Gastrocnemius medialis (tissue), 4 donors: ENCODE measurements around the gene SLC24A3. TPM values are rescaled to one million over a fixed set of nuclear protein-coding genes. Genes with fewer than 3 reads are reported as not detected.

Source experiments
- ATAC-seq, 2 donors: fragments of 150-250 bp; one replicate each; pipeline ENCODE4 v1.9.1; 2016
- DNase-seq, 2 donors: peaks; one replicate each; pipeline ENCODE4 v3.0.0-alpha.2; 2019
- H3K27ac ChIP-seq, 4 donors: fragments of 200-600 bp; sonication (generic); 1 replicate in 1 of 4; 2 replicates in 3 of 4; pipeline ENCODE4 v1.5.1; 2016 to 2018; ENCODE audit warnings: mild to moderate bottlenecking in 2 of 4, moderate library complexity in 1 of 4
- H3K27me3 ChIP-seq, 3 donors: fragments of 200-600 bp; sonication (generic) in 2 of 3; 1 replicate in 1 of 3; 2 replicates in 2 of 3; pipeline versions ENCODE4 v1.5.1 to v1.6.0; 2016 to 2019; ENCODE audit warnings: mild to moderate bottlenecking in 1 of 3, moderate library complexity in 1 of 3
- H3K36me3 ChIP-seq, 2 donors: fragments of 200-600 bp; sonication (generic) in 1 of 2; one replicate each; pipeline ENCODE4 v1.5.1; 2017 to 2018
- H3K4me1 ChIP-seq, 2 donors: fragments of 200-600 bp; sonication (generic) in 1 of 2; one replicate each; pipeline ENCODE4 v1.5.1; 2016 to 2017; ENCODE audit warnings: mild to moderate bottlenecking in 2 of 2
- H3K4me3 ChIP-seq, 4 donors: fragments of 200-600 bp; sonication (generic) in 3 of 4; 1 replicate in 1 of 4; 2 replicates in 3 of 4; pipeline ENCODE4 v1.5.1; 2016 to 2019; ENCODE audit warnings: mild to moderate bottlenecking in 2 of 4
- H3K9me3 ChIP-seq, 3 donors: fragments of 200-600 bp; sonication (generic) in 2 of 3; 1 replicate in 1 of 3; 2 replicates in 2 of 3; pipeline ENCODE4 v1.5.1; 2016 to 2019
- CTCF ChIP-seq, 5 experiments: fragments of 450-650 bp in 3 of 5; fragments of 200-600 bp in 2 of 5; sonication (generic) in 2 of 5; IDR thresholded peaks in 4 of 5; conservative IDR thresholded peaks in 1 of 5; 1 replicate in 4 of 5; 2 replicates in 1 of 5; pipeline ENCODE4 v1.5.1; 2016 to 2019; ENCODE audit warnings: antibody characterized with exemption in 5 of 5, mild to moderate bottlenecking in 3 of 5, moderate library complexity in 3 of 5
- POLR2A ChIP-seq, 2 donors: fragments of 450-650 bp; IDR thresholded peaks; one replicate each; pipeline ENCODE4 v1.6.1; 2017; ENCODE audit warnings: antibody characterized with exemption in 2 of 2, mild to moderate bottlenecking in 2 of 2, moderate library complexity in 2 of 2
- in situ Hi-C, 4 donors: fragments of 200-750 bp; cut with MboI; loops; one replicate each; pipeline versions ENCODE4 v1.15.0 to v1.8.0; 2017; ENCODE audit warnings: low sequenced_read_pairs in 4 of 4
- intact Hi-C: fragments of 100-400 bp; cut with DNase I; formaldehyde crosslinking; loops from one replicate; pipeline ENCODE4 v1.15.1; 2023; ENCODE audit warnings: low total_unique reads
- total RNA-seq, 4 donors: library from RNA; depleted of rRNA; stranded (reverse); fragments of >200 nt; gene quantifications; one replicate each; pipeline versions ENCODE4 v1.1.0 to v1.2.3, GENCODE V29; 2016

Gene SLC24A3
- total RNA-seq, 4 donors from 2014 or later: 3.3 to 7.8 (median 6.7) TPM

- Histone ChIP-seq H3K4me1 (no peaks in the 10 kb centered on the region), H3K4me3 (no peak overlapping the region), H3K36me3 (no peaks in the 10 kb centered on the region), H3K27me3 (no peaks in the 10 kb centered on the region), H3K27ac (no peak overlapping the region), H3K9me3 (no peaks in the 10 kb centered on the region)
- intact Hi-C loops (no loop called here), in situ Hi-C loops (no loop called here)
- no peak for ATAC-seq
- no peak for TF ChIP-seq CTCF (IDR thresholded peaks at IDR 0.05 in 4 of 5, conservative IDR thresholded peaks at IDR 0.05 in 1 of 5)
- no peak for TF ChIP-seq POLR2A (IDR thresholded peaks at IDR 0.05)
- DNase-seq: no peak
Measured at GRCh38 chr20:19615629-19616028, 403.2 kb downstream of the SLC24A3 start.

- no peaks in the 10 kb centered on the region for H3K27me3 ChIP-seq
- intact Hi-C loops: no loop called here
- in situ Hi-C loops: no loop called here
- H3K36me3 ChIP-seq: no peaks in the 10 kb centered on the region
- no peaks in the 10 kb centered on the region for H3K4me1 ChIP-seq
- H3K27ac ChIP-seq: no peak overlapping the region
- DNase-seq (no peak), ATAC-seq (no peak)
- no peak overlapping the region for H3K4me3 ChIP-seq
- no peaks in the 10 kb centered on the region for H3K9me3 ChIP-seq
- TF ChIP-seq POLR2A (IDR thresholded peaks at IDR 0.05) (no peak), CTCF (IDR thresholded peaks at IDR 0.05 in 4 of 5, conservative IDR thresholded peaks at IDR 0.05 in 1 of 5) (no peak)
Measured at GRCh38 chr20:19616081-19616480, 403.6 kb downstream of the SLC24A3 start.

- Histone ChIP-seq H3K9me3 (no peaks in the 10 kb centered on the region), H3K36me3 (no peaks in the 10 kb centered on the region), H3K27ac (no peak overlapping the region), H3K4me3 (no peak overlapping the region), H3K27me3 (no peaks in the 10 kb centered on the region), H3K4me1 (no peaks in the 10 kb centered on the region)
- in situ Hi-C loops: no loop called here
- DNase-seq (no peak), ATAC-seq (no peak)
- TF ChIP-seq POLR2A (IDR thresholded peaks at IDR 0.05) (no peak), CTCF (IDR thresholded peaks at IDR 0.05 in 4 of 5, conservative IDR thresholded peaks at IDR 0.05 in 1 of 5) (no peak)
- intact Hi-C loops: no loop called here
Measured at GRCh38 chr20:19616620-19617019, 404.2 kb downstream of the SLC24A3 start.

GRCh38 chr20:19617256-19617655, 404.8 kb downstream of the SLC24A3 start:
- DNase-seq (no peak), ATAC-seq (no peak)
- intact Hi-C loops (no loop called here), in situ Hi-C loops (no loop called here)
- no peak overlapping the region for H3K27ac ChIP-seq
- H3K9me3 ChIP-seq: no peaks in the 10 kb centered on the region
- H3K36me3 ChIP-seq: no peaks in the 10 kb centered on the region
- no peaks in the 10 kb centered on the region for H3K27me3 ChIP-seq
- H3K4me1 ChIP-seq: no peaks in the 10 kb centered on the region
- no peak for TF ChIP-seq CTCF (IDR thresholded peaks at IDR 0.05 in 4 of 5, conservative IDR thresholded peaks at IDR 0.05 in 1 of 5)
- TF ChIP-seq POLR2A (IDR thresholded peaks at IDR 0.05): no peak
- no peak overlapping the region for H3K4me3 ChIP-seq

- ATAC-seq: no peak
Measured at GRCh38 chr20:19618711-19619110, 406.3 kb downstream of the SLC24A3 start.

More at GRCh38 chr20:19618711-19619110, 406.3 kb downstream of the SLC24A3 start:
- in situ Hi-C loops: no loop called here
- TF ChIP-seq CTCF (IDR thresholded peaks at IDR 0.05 in 4 of 5, conservative IDR thresholded peaks at IDR 0.05 in 1 of 5) (no peak), POLR2A (IDR thresholded peaks at IDR 0.05) (no peak)
- no peaks in the 10 kb centered on the region for H3K36me3 ChIP-seq
- no peaks in the 10 kb centered on the region for H3K27me3 ChIP-seq
- DNase-seq: no peak
- no peaks in the 10 kb centered on the region for H3K9me3 ChIP-seq
- H3K4me1 ChIP-seq: no peaks in the 10 kb centered on the region
- H3K27ac ChIP-seq: no peak overlapping the region
- H3K4me3 ChIP-seq: no peak overlapping the region
- intact Hi-C loops: no loop called here
